Spleen (tissue), 11 donors: Measurements from ENCODE around the gene GMNC. TPM values are rescaled to one million over a fixed set of nuclear protein-coding genes. Genes with fewer than 3 reads are reported as not detected.

Source experiments
- DNase-seq: peaks from one replicate; pipeline ENCODE4 v3.0.0-alpha.2; 2020
- H3K27ac ChIP-seq, 8 donors: fragments of 200-600 bp; sonication (generic) in 7 of 8; 1 replicate in 4 of 8; 2 replicates in 4 of 8; pipeline versions ENCODE4 v1.5.0 to v1.8.0; 2016 to 2021; ENCODE audit warnings: inconsistent platforms in 4 of 8, mild to moderate bottlenecking in 4 of 8, moderate library complexity in 1 of 8
- H3K27me3 ChIP-seq, 7 donors: fragments of 200-600 bp; sonication (generic) in 6 of 7; replicated peaks in 1 of 7; 1 replicate in 4 of 7; 2 replicates in 3 of 7; pipeline versions ENCODE4 v1.5.0 to v1.8.0; 2016 to 2021; ENCODE audit warnings: inconsistent platforms in 3 of 7, mild to moderate bottlenecking in 1 of 7
- H3K36me3 ChIP-seq, 6 donors: fragments of 200-600 bp; sonication (generic) in 5 of 6; 1 replicate in 4 of 6; 2 replicates in 2 of 6; pipeline versions ENCODE4 v1.5.0 to v1.8.0; 2016 to 2021; ENCODE audit warnings: inconsistent platforms in 2 of 6
- H3K4me1 ChIP-seq, 6 donors: fragments of 200-600 bp; sonication (generic) in 5 of 6; 1 replicate in 3 of 6; 2 replicates in 3 of 6; pipeline versions ENCODE4 v1.5.0 to v1.8.0; 2016 to 2021; ENCODE audit warnings: inconsistent platforms in 3 of 6
- H3K4me3 ChIP-seq, 8 donors: fragments of 200-600 bp; sonication (generic) in 7 of 8; 1 replicate in 4 of 8; 2 replicates in 4 of 8; pipeline versions ENCODE4 v1.5.0 to v1.8.0; 2016 to 2021; ENCODE audit warnings: inconsistent platforms in 4 of 8, mild to moderate bottlenecking in 4 of 8, moderate library complexity in 2 of 8
- H3K9me3 ChIP-seq, 8 donors: fragments of 200-600 bp; sonication (generic) in 7 of 8; 1 replicate in 4 of 8; 2 replicates in 4 of 8; pipeline versions ENCODE4 v1.5.0 to v1.8.0; 2016 to 2021; ENCODE audit warnings: inconsistent platforms in 4 of 8
- POLR2A ChIP-seq, 3 donors: fragments of 450-650 bp; IDR thresholded peaks; one replicate each; pipeline ENCODE4 v1.5.1; 2017; ENCODE audit warnings: antibody characterized with exemption in 3 of 3, mild to moderate bottlenecking in 1 of 3
- POLR2AphosphoS5 ChIP-seq, 3 donors: sonication (generic); formaldehyde crosslinking; IDR thresholded peaks; one replicate each; pipeline ENCODE4 v1.5.1; 2017; ENCODE audit warnings: antibody characterized with exemption in 3 of 3
- WGBS, 5 donors: extraction: QIAGEN DNeasy Blood & Tissue Kit in 3 of 5; methylation state at CpG; one replicate each; pipeline versions ENCODE4 v1.1.5 to v1.1.7; 2013 to 2018; 5-methylcytosine and 5-hydroxymethylcytosine counted together
- intact Hi-C: fragments of 100-400 bp; cut with DNase I; formaldehyde crosslinking; loops from one replicate; pipeline ENCODE4 v1.15.0; 2023; ENCODE audit warnings: low total_unique reads
- polyA plus RNA-seq, 3 donors: library from polyadenylated mRNA; stranded (reverse); fragments of 200-250 nt; gene quantifications; one replicate each; pipeline ENCODE4 v1.2.1, GENCODE V29; 2013
- total RNA-seq, 7 donors: library from RNA; depleted of rRNA in 3 of 7; stranded (reverse); fragments of >200 nt in 3 of 7; fragmentation: NEBNext Ultra II Directional in 4 of 7; extraction: Animal tissue kit (Norgen Biotek cat#: 25700) in 4 of 7; gene quantifications; one replicate each; pipeline versions ENCODE4 v1.1.0 to v1.2.1, GENCODE V29; 2016 to 2021
- TF ChIP-seq, protein P1 (sequence below), 11 experiments: fragments of 200-600 bp in 7 of 11; fragments of 450-650 bp in 4 of 11; sonication (generic) in 4 of 11; IDR thresholded peaks in 8 of 11; conservative IDR thresholded peaks in 3 of 11; 1 replicate in 7 of 11; 2 replicates in 4 of 11; pipeline versions ENCODE4 v1.4.0 to v1.8.0; 2016 to 2021; ENCODE audit warnings: antibody characterized with exemption in 11 of 11, inconsistent platforms in 4 of 11, mild to moderate bottlenecking in 1 of 11
- donor health status: healthy with polysubstance abuse.
- donor health status: DM: no; HTN: no; CAD: no; lungs with moderate emphysema.
- donor health status: DM: no; HTN: no; CAD: no.
- donor health status: Bipolar disorder and iron deficiency.
- donor health status: healthy.
- donor health status: DM: no; HTN: no; CAD: no.
- donor health status: DM: yes; HTN: yes; CAD: no.

The GMNC gene
- total and polyA plus RNA-seq, 10 donors, result 0.03 to 0.26 TPM; not detected in 8

- intact Hi-C loops, result no loop called here
- WGBS, 5 donors, result 53 to 83% (median 67%) methylated on average over 1 of the region's 1 CpG
- H3K27me3 ChIP-seq, result no peaks in the 10 kb centered on the region
- H3K36me3 ChIP-seq, result no peaks in the 10 kb centered on the region
- no peaks in the 10 kb centered on the region for H3K4me1 ChIP-seq
- no peak overlapping the region for H3K4me3 ChIP-seq
- no peak overlapping the region for H3K27ac ChIP-seq
- no peak for DNase-seq
- no peak for TF ChIP-seq POLR2A (IDR thresholded peaks at IDR 0.05)
- no peak for TF ChIP-seq POLR2AphosphoS5 (IDR thresholded peaks at IDR 0.05)
- TF ChIP-seq, protein P1, sequence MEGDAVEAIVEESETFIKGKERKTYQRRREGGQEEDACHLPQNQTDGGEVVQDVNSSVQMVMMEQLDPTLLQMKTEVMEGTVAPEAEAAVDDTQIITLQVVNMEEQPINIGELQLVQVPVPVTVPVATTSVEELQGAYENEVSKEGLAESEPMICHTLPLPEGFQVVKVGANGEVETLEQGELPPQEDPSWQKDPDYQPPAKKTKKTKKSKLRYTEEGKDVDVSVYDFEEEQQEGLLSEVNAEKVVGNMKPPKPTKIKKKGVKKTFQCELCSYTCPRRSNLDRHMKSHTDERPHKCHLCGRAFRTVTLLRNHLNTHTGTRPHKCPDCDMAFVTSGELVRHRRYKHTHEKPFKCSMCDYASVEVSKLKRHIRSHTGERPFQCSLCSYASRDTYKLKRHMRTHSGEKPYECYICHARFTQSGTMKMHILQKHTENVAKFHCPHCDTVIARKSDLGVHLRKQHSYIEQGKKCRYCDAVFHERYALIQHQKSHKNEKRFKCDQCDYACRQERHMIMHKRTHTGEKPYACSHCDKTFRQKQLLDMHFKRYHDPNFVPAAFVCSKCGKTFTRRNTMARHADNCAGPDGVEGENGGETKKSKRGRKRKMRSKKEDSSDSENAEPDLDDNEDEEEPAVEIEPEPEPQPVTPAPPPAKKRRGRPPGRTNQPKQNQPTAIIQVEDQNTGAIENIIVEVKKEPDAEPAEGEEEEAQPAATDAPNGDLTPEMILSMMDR (IDR thresholded peaks at IDR 0.05 in 8 of 11, conservative IDR thresholded peaks at IDR 0.05 in 3 of 11), result no peak
- peaks cover 0 to 41% (median 18%) of the 10 kb centered on the region in 8 donors for H3K9me3 ChIP-seq
Measured at GRCh38 chr3:190903156-190903555, 40.7 kb upstream of the GMNC start.

GRCh38 chr3:190902292-190902691 is 39.8 kb upstream of the GMNC start:
- TF ChIP-seq POLR2AphosphoS5 (IDR thresholded peaks at IDR 0.05) (no peak), POLR2A (IDR thresholded peaks at IDR 0.05) (no peak)
- TF ChIP-seq, protein P1 (IDR thresholded peaks at IDR 0.05 in 8 of 11, conservative IDR thresholded peaks at IDR 0.05 in 3 of 11), result no peak
- no peak for DNase-seq
- Histone ChIP-seq H3K27me3 (no peaks in the 10 kb centered on the region), H3K27ac (no peak overlapping the region), H3K4me1 (no peaks in the 10 kb centered on the region), H3K9me3 (peaks cover 0 to 47% (median 19%) of the 10 kb centered on the region in 8 donors), H3K36me3 (no peaks in the 10 kb centered on the region), H3K4me3 (no peak overlapping the region)
- 61 to 83% (median 74%) methylated on average over 2 of the region's 2 CpGs for WGBS, 5 donors
- intact Hi-C loops, result no loop called here

GRCh38 chr3:190892395-190892902 is 30.0 kb upstream of the GMNC start:
- peaks cover 0 to 4% (median 0%) of the 10 kb centered on the region in 7 donors for H3K27me3 ChIP-seq
- intact Hi-C loops, result no loop called here
- TF ChIP-seq, protein P1 (IDR thresholded peaks at IDR 0.05 in 8 of 11, conservative IDR thresholded peaks at IDR 0.05 in 3 of 11), result no peak
- TF ChIP-seq POLR2A (IDR thresholded peaks at IDR 0.05) (no peak), POLR2AphosphoS5 (IDR thresholded peaks at IDR 0.05) (no peak)
- no peak overlapping the region for H3K27ac ChIP-seq
- no peaks in the 10 kb centered on the region for H3K4me1 ChIP-seq
- H3K4me3 ChIP-seq, result no peak overlapping the region
- no peak for DNase-seq
- peaks cover 0 to 35% (median 26%) of the 10 kb centered on the region in 8 donors for H3K9me3 ChIP-seq
- no peaks in the 10 kb centered on the region for H3K36me3 ChIP-seq
- WGBS, 5 donors, result 74 to 83% (median 79%) methylated on average over 4 of the region's 4 CpGs

DNA sequence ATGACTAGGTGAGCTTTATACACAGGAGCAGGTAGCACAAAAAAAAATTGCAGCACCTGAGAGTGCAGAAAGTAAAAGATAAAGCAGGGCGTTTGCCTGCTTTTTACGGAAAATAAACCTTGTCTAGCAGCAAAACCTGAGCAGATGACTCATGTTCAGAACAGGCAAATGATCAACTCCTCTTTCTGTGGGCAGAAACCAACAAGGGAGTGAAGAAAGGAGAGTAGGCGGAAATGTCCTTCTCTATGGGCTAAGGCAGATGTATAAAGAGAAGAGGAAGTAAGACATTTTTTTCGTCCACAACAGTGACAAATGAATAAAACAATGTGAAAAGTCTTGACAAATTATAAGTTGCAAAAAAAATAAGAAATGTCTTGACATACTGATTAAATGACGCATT is 24.5 kb upstream of the GMNC start:
- no peak for TF ChIP-seq POLR2AphosphoS5 (IDR thresholded peaks at IDR 0.05)
- TF ChIP-seq, protein P1 (IDR thresholded peaks at IDR 0.05 in 8 of 11, conservative IDR thresholded peaks at IDR 0.05 in 3 of 11), result no peak
- TF ChIP-seq POLR2A (IDR thresholded peaks at IDR 0.05), result no peak
- intact Hi-C loops, result no loop called here
- 70 to 77% (median 74%) methylated on average over 5 of the region's 5 CpGs for WGBS, 5 donors
- Histone ChIP-seq H3K4me3 (no peak overlapping the region), H3K27me3 (peaks cover 0 to 4% (median 0%) of the 10 kb centered on the region in 7 donors), H3K27ac (no peak overlapping the region), H3K4me1 (peaks cover 0 to 3% (median 0%) of the 10 kb centered on the region in 6 donors), H3K9me3 (no peaks in the 10 kb centered on the region), H3K36me3 (no peaks in the 10 kb centered on the region)
- DNase-seq, result no peak
